ENCODE data around the gene CXXC4.
A peak's percentile ranks its signal among the peaks of the same experiment; 100 is the strongest.

The CXXC4 gene

DNA sequence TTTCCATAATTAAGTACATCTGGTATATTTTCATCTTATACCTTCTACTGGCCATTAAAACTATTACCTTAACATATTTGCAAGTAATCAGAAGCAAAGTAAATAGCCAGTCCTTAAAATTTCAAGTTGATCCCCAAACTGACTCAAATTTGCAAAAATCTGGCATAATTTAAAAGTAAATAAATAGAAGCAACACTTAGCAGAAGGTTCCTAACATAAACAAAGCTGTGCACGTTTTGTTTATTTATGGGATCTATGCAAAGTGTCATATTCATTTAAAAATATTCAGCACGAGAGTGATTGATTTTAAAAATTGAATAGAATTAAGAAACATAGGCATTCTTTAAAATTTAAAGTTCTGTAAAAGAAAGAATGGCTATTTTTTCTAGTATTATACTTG is 9.8 kb upstream of the CXXC4 start:
- no peaks in the 10 kb centered on the region for H3K36me3 ChIP-seq (ENCODE audit: control insufficient read depth in 2 of 2, insufficient read depth in 2 of 2, low read length in 2 of 2)

DNA sequence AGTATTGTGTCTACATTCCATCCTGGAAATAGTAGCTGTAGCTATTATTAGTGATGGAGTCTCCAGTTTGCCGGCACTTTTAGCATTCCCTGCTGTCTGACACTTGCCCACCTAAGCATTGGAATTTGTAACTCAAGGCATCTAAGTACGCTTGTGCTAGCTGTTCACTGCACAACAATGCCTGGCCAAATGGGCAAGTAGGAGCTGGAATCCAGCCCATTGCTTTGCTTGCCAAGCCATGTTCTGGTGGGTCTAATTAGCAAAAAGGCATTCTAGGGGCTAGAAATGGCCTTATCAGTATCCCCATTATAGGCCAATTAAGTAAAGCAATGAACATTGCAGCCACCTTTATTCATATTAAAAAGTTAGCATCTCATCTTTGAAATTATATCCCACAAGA is 7.8 kb upstream of the CXXC4 start:
- Histone ChIP-seq H3K36me3 (ENCODE audit: control insufficient read depth in 2 of 2, insufficient read depth in 2 of 2, low read length in 2 of 2) (no peaks in the 10 kb centered on the region), H3K27ac (ENCODE audit: low read length) (no peak overlapping the region), H3K4me1 (ENCODE audit: control insufficient read depth, insufficient read depth, low read length) (no peaks in the 10 kb centered on the region), H3K9ac (ENCODE audit: low read length in 2 of 2) (no peak overlapping the region), H3K9me3 (ENCODE audit: control insufficient read depth in 2 of 2, low read length in 2 of 2) (no peaks in the 10 kb centered on the region), H3K27me3 (ENCODE audit: control insufficient read depth in 1 of 2, insufficient read depth in 2 of 2, low read length in 2 of 2) (no peaks in the 10 kb centered on the region), H3K4me3 (ENCODE audit: low read length in 2 of 2) (no peak overlapping the region)

More for the DNA sequence above, 9.8 kb upstream of the CXXC4 start:
- Histone ChIP-seq H3K9me3 (ENCODE audit: control insufficient read depth in 2 of 2, low read length in 2 of 2) (no peaks in the 10 kb centered on the region), H3K27me3 (ENCODE audit: control insufficient read depth in 1 of 2, insufficient read depth in 2 of 2, low read length in 2 of 2) (no peaks in the 10 kb centered on the region), H3K27ac (ENCODE audit: low read length) (no peak overlapping the region), H3K4me1 (ENCODE audit: control insufficient read depth, insufficient read depth, low read length) (no peaks in the 10 kb centered on the region), H3K4me3 (ENCODE audit: low read length in 2 of 2) (no peak overlapping the region), H3K9ac (ENCODE audit: low read length in 2 of 2) (no peak overlapping the region)

DNA sequence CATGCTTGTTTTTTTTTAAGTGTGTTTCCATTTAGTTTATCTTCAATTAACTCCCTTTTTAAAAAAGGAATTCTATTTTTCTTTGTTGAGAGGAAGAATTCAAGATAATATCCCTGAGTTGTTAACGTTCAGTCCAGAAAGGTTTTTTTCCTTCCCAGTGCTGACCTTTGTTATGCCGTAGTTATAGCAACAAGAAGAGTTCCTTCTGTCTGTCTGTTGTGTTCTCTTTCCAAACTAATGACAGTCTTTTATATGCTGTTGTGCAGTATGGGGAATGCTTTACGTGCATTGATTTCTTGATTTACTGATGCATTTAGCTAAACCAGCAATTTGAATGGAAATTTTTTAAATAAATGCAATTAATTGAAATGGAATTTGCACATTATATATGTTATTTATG is 6.6 kb upstream of the CXXC4 start:
- H3K27ac ChIP-seq (ENCODE audit: low read length), result no peak overlapping the region
- no peaks in the 10 kb centered on the region for H3K4me1 ChIP-seq (ENCODE audit: control insufficient read depth, insufficient read depth, low read length)
- no peak overlapping the region for H3K9ac ChIP-seq (ENCODE audit: low read length in 2 of 2)

DNA sequence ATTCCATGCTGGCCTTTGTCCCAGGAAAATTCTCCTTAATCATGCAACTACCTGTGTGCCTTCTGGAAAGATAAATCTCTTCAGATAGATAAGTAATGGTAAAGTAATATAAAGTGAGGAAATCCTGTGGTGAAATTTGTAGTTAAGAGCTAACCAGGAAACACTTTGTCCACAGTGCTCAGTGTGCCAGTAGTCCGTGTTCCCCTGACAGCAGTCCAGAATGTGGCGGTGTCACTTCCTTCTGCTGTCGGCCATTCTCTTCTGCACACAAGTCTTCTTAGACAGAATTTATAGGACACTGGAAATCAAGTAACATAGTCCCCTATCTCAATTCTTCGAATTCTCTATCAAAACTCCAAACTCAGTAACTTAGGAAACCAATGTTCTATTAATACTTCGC is 5.7 kb upstream of the CXXC4 start:
- H3K4me1 ChIP-seq (ENCODE audit: control insufficient read depth, insufficient read depth, low read length), result no peaks in the 10 kb centered on the region
- no peak overlapping the region for H3K4me3 ChIP-seq (ENCODE audit: low read length in 2 of 2)
- no peaks in the 10 kb centered on the region for H3K9me3 ChIP-seq (ENCODE audit: control insufficient read depth in 2 of 2, low read length in 2 of 2)
- no peak overlapping the region for H3K9ac ChIP-seq (ENCODE audit: low read length in 2 of 2)
- no peaks in the 10 kb centered on the region for H3K36me3 ChIP-seq (ENCODE audit: control insufficient read depth in 2 of 2, insufficient read depth in 2 of 2, low read length in 2 of 2)
- H3K27ac ChIP-seq (ENCODE audit: low read length), result no peak overlapping the region
- H3K27me3 ChIP-seq (ENCODE audit: control insufficient read depth in 1 of 2, insufficient read depth in 2 of 2, low read length in 2 of 2), result no peaks in the 10 kb centered on the region

More for the DNA sequence above, 6.6 kb upstream of the CXXC4 start:
- H3K9me3 ChIP-seq (ENCODE audit: control insufficient read depth in 2 of 2, low read length in 2 of 2), result no peaks in the 10 kb centered on the region
- no peak overlapping the region for H3K4me3 ChIP-seq (ENCODE audit: low read length in 2 of 2)
- H3K27me3 ChIP-seq (ENCODE audit: control insufficient read depth in 1 of 2, insufficient read depth in 2 of 2, low read length in 2 of 2), result no peaks in the 10 kb centered on the region
- no peaks in the 10 kb centered on the region for H3K36me3 ChIP-seq (ENCODE audit: control insufficient read depth in 2 of 2, insufficient read depth in 2 of 2, low read length in 2 of 2)

DNA sequence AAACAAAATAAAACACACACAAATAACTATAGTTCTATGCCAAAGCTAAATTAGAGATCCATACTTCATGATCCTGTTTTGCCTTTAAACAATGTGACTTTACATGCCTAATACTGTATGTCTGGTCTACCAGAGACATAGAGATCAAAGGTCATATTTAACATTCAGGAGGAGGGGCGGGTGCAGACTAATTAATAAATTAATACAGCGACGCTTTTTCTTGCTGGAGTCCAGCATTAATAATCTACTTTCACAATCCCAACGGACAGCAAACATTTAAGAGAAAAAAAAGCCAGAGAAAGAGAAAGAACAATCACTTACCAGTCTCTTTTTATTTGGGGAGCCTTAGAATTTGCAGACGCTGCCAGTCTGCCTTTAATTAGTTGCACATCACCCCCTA is 509 bp downstream of the CXXC4 start:
- H3K27ac ChIP-seq (ENCODE audit: low read length), result peak overlapping the region; percentile 42
- H3K9me3 ChIP-seq (ENCODE audit: control insufficient read depth in 2 of 2, low read length in 2 of 2), result no peaks in the 10 kb centered on the region
- peaks cover 3% of the 10 kb centered on the region for H3K4me1 ChIP-seq (ENCODE audit: control insufficient read depth, insufficient read depth, low read length)
- H3K9ac ChIP-seq (ENCODE audit: low read length in 2 of 2), result peak overlapping the region; percentile 13 to 67
- H3K4me3 ChIP-seq (ENCODE audit: low read length in 2 of 2), result peak overlapping the region; percentile 74 to 77
- no peaks in the 10 kb centered on the region for H3K36me3 ChIP-seq (ENCODE audit: control insufficient read depth in 2 of 2, insufficient read depth in 2 of 2, low read length in 2 of 2)
- no peaks in the 10 kb centered on the region for H3K27me3 ChIP-seq (ENCODE audit: control insufficient read depth in 1 of 2, insufficient read depth in 2 of 2, low read length in 2 of 2)

DNA sequence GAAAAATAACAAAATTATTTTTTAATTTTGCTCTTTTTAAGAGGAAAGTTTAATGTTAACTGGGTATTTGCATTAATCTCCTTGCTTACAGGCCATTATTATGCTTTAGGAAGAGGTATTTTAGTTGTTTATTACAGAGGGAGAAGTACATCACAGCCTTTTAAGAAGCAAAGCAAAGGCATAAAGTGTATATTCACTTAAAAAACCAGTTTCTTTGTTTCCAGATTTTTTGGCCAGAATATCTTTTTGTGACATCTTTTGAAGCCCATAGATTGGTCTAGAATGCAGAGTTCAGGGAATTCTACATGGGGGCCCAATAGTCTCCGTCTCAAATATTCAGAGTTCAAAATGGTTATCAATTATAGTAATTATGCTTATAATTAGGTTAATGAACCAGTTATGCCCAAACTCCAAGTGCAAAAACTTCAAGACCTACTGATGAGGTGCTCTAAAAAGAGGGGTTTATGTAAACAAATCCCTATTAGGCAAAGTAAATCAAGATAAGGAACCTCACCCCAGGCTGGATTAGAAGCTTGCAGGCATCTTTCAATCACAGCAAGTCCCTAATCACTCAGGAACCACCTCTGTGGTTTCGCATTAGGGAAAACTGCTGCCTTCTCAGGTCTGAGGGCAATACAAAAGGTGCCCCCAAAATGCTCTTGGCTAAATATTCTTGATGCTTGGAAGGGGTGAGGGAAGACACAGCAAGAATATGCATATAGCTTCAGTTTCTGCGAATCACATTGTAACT is 1.4 kb downstream of the CXXC4 start:
- H3K4me1 ChIP-seq (ENCODE audit: control insufficient read depth, insufficient read depth, low read length), result peaks cover 3% of the 10 kb centered on the region

DNA sequence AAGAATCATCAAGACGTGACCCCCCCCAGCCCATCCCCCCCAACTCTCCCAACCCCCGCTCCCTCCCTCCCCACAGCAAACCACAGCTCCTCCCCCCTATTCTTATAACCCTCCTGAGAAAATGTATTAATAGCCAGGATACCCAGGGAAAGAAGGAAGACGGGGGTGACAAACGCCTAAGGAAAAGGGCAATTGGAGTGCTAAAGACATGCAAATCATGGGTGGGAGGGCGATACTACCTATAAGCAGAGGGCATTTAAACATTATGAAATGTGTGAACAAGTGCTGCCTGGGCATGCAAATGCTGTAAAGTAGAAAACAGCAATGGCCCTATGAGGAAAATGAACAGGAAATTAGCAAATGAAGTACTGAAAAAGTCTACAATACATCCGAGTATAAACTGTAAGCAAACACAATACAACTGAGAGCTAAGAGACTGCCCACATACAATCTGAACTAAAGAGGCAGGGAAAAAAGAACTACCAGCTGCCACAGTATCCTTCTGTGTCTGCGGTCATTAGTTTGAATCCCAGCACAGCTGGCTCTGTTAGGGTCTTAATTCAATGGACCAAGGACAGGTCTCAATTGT is 2.4 kb downstream of the CXXC4 start:
- H3K36me3 ChIP-seq (ENCODE audit: control insufficient read depth in 2 of 2, insufficient read depth in 2 of 2, low read length in 2 of 2), result no peaks in the 10 kb centered on the region
- no peaks in the 10 kb centered on the region for H3K9me3 ChIP-seq (ENCODE audit: control insufficient read depth in 2 of 2, low read length in 2 of 2)
- peaks cover 3% of the 10 kb centered on the region for H3K4me1 ChIP-seq (ENCODE audit: control insufficient read depth, insufficient read depth, low read length)
- no peaks in the 10 kb centered on the region for H3K27me3 ChIP-seq (ENCODE audit: control insufficient read depth in 1 of 2, insufficient read depth in 2 of 2, low read length in 2 of 2)
- no peak overlapping the region for H3K27ac ChIP-seq (ENCODE audit: low read length)
- no peak overlapping the region for H3K9ac ChIP-seq (ENCODE audit: low read length in 2 of 2)
- H3K4me3 ChIP-seq (ENCODE audit: low read length in 2 of 2), result peak overlapping the region; percentile 77 to 80

More for the DNA sequence above, 1.4 kb downstream of the CXXC4 start:
- Histone ChIP-seq H3K27me3 (ENCODE audit: control insufficient read depth in 1 of 2, insufficient read depth in 2 of 2, low read length in 2 of 2) (no peaks in the 10 kb centered on the region), H3K9me3 (ENCODE audit: control insufficient read depth in 2 of 2, low read length in 2 of 2) (no peaks in the 10 kb centered on the region), H3K9ac (ENCODE audit: low read length in 2 of 2) (no peak overlapping the region), H3K36me3 (ENCODE audit: control insufficient read depth in 2 of 2, insufficient read depth in 2 of 2, low read length in 2 of 2) (no peaks in the 10 kb centered on the region), H3K4me3 (ENCODE audit: low read length in 2 of 2) (no peak overlapping the region), H3K27ac (ENCODE audit: low read length) (no peak overlapping the region)

DNA sequence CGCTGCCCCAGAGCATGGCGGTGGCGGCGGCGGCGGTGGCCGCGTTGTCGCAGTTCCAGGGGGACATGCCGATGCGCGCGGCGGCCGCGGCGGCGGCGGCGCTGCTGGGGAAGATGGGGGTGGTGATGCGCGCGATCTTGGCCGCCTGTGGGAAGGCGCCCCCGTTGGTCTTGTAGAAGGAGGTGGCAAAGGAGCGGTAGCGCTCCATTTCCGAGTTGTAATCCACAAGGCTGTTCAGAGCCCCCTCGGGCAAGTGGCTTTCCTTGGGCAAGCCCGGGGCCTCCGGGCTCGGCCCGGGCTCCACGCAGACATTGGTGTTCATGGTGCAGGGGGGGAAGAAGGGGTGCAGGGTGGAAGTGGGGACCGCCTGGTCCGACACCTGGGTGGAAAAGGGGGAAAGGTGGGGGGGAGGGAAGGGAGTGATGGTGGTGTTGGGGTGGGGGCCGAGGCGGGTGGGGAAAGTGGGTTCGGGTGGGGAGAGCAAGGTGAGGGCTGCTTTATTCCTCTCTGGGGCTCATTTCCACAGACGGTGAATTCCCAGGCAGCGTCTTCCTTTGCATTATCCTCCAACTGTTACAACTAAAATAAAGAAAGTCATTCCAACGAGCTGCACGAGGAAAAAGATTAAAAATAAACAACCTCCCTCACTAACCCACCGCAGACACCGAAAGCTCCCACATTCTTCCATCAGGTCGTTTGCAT is 3.1 kb downstream of the CXXC4 start:
- Histone ChIP-seq H3K9ac (ENCODE audit: low read length in 2 of 2) (peak overlapping the region; percentile 58 to 68), H3K27me3 (ENCODE audit: control insufficient read depth in 1 of 2, insufficient read depth in 2 of 2, low read length in 2 of 2) (no peaks in the 10 kb centered on the region), H3K36me3 (ENCODE audit: control insufficient read depth in 2 of 2, insufficient read depth in 2 of 2, low read length in 2 of 2) (no peaks in the 10 kb centered on the region), H3K27ac (ENCODE audit: low read length) (peak overlapping the region; percentile 37), H3K9me3 (ENCODE audit: control insufficient read depth in 2 of 2, low read length in 2 of 2) (no peaks in the 10 kb centered on the region), H3K4me3 (ENCODE audit: low read length in 2 of 2) (peak overlapping the region; percentile 77 to 80), H3K4me1 (ENCODE audit: control insufficient read depth, insufficient read depth, low read length) (peaks cover 3% of the 10 kb centered on the region)

DNA sequence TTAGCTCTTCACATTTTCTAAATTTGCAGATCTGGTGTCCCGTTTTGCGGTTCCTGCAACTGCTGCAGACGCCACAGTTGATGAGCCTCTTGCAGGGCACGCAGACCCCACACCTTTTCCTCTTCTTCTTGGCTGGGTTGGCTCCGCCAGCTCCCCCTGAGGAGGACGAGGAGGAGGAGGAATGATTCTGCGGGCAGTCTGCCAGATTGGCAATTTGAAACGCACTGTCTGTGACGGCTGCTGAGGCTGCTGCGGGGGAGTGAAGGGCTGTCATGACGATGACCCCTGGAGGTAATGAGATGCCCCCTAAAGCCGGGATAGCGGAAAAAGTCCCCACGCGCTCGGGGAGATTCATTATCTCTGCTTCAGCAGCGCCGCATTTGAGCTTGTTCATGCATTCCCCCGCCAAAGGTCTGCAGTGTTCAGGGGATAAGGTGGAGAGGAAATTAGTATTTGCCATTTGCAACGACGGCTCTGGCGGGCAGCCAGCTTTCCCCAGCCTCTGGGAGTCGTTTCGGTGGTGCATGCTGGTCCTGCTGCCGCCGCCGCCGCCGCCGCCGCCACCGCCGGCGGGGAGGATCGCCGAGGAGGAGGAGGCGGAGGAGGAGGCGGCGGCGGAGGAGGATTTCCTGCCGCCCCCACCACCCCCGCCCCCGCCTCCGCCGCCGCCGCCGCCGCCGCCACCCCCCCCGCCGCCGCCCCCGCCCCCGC is 3.8 kb downstream of the CXXC4 start:
- H3K9me3 ChIP-seq (ENCODE audit: control insufficient read depth in 2 of 2, low read length in 2 of 2), result no peaks in the 10 kb centered on the region
- peak overlapping the region; percentile 43 for H3K27ac ChIP-seq (ENCODE audit: low read length)
- H3K36me3 ChIP-seq (ENCODE audit: control insufficient read depth in 2 of 2, insufficient read depth in 2 of 2, low read length in 2 of 2), result no peaks in the 10 kb centered on the region
- H3K27me3 ChIP-seq (ENCODE audit: control insufficient read depth in 1 of 2, insufficient read depth in 2 of 2, low read length in 2 of 2), result no peaks in the 10 kb centered on the region
- H3K4me3 ChIP-seq (ENCODE audit: low read length in 2 of 2), result peak overlapping the region; percentile 84 to 91
- peak overlapping the region; percentile 59 to 69 for H3K9ac ChIP-seq (ENCODE audit: low read length in 2 of 2)
- peaks cover 3% of the 10 kb centered on the region for H3K4me1 ChIP-seq (ENCODE audit: control insufficient read depth, insufficient read depth, low read length)

DNA sequence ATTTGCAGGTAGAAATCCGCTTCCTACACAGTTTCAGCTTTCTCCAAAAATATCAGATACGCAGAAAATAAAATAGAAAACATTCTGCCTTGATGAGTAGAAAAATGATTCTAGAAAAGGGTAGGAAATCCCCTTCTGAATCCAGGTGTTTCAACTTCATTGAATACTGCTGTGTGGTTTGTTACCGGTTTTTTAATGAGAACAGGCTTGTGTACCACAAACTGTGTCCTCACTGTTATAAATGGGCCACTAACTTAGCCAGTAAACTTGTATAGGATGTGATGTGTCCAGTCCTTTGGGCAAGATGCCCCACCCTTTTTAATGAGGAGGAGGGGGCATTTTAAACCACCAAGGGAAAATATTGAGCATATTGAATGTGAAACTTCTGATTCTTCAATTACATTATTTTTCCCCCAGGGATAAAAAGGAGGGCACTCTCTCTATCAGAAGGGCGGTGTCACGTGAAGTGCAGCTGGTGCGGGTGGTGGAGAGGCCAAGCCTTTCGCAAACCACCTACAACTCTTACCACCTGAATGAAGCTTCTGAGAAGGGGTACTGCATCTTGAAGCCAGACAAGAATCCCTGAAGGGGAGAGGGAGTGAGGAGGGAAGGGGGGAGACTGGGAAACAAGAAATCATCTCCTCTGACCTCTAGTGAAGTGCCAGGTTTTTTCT is 4.5 kb downstream of the CXXC4 start:
- H3K9ac ChIP-seq (ENCODE audit: low read length in 2 of 2), result peak overlapping the region; percentile 59 to 69
- H3K27ac ChIP-seq (ENCODE audit: low read length), result peak overlapping the region; percentile 43
- no peaks in the 10 kb centered on the region for H3K9me3 ChIP-seq (ENCODE audit: control insufficient read depth in 2 of 2, low read length in 2 of 2)
- H3K27me3 ChIP-seq (ENCODE audit: control insufficient read depth in 1 of 2, insufficient read depth in 2 of 2, low read length in 2 of 2), result no peaks in the 10 kb centered on the region
- H3K4me3 ChIP-seq (ENCODE audit: low read length in 2 of 2), result peak overlapping the region; percentile 84 to 91
- peaks cover 3% of the 10 kb centered on the region for H3K4me1 ChIP-seq (ENCODE audit: control insufficient read depth, insufficient read depth, low read length)
- no peaks in the 10 kb centered on the region for H3K36me3 ChIP-seq (ENCODE audit: control insufficient read depth in 2 of 2, insufficient read depth in 2 of 2, low read length in 2 of 2)

Data from stomach smooth muscle (tissue), 2 donors.